ENCODE data around the gene PDCD4. TPM values are rescaled to one million over a fixed set of nuclear protein-coding genes. Genes with fewer than 3 reads are reported as not detected.

PDCD4 gene
- total and polyA plus RNA-seq, 2 donors (not counting 3 experiments of a cell fraction or from before 2014, with no cell fraction given) = 14.4 to 47.9 TPM

DNA sequence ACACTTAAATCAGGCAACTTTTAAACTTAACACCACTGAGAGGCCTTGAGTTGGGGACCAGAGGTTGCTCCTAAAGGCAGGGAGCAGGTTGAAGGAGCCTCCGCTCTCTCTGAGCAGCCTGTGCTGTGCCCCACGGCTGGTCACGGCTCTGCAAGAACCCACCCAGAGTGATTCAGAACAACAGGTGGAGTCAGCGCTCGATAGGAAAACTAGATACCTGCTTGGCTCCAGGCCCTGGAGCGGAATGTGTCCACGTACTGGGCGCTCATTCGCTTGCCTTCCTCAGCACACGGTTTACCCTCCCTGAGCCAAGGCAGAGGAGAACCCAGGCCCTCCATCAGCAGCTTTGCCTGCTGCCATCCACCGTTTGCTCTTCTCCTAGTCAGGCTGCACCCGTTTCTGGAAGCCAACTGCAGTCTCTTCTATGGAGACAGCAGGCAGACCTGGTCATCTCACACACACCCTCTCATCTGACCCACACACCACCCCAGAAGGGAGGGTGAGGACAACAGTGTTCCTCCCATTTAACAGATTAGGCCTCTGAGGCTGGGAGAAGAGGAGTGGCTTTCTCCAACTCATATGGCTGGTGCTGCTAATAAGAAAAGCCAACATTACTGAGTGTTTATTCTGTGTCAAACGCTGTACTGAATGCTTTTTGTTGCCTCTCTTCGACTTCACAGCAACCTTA lies 37.6 kb upstream of the PDCD4 start:
- FAIRE-seq = no peak
- CTCF ChIA-PET = interaction anchor here (1.1 to 1.4 kb wide), 2 partner anchors 38 to 60 kb away, joined by 3 read pairs; partner anchors contain the start of gene PDCD4
- no peak overlapping the region for H3K9ac ChIP-seq (replicated peaks; ENCODE audit: extremely low read depth, insufficient read depth, low read length)

More for the DNA sequence above, 37.6 kb upstream of the PDCD4 start:
- intact Hi-C loops (cut with micrococcal nuclease) = no loop called here
- no peak overlapping the region for H2AFZ ChIP-seq (ENCODE audit: low read depth, low read length)
- H3K4me2 ChIP-seq (ENCODE audit: insufficient read depth, low read length) = no peak overlapping the region
- dilution Hi-C loops (cut with MboI; ENCODE audit: extremely low pct_ligation_motif_present, low sequenced_read_pairs) = no loop called here
- H3K36me3 ChIP-seq (ENCODE audit: control insufficient read depth in 2 of 2, extremely low read depth in 1 of 2, insufficient read depth in 2 of 2, low read length in 2 of 2) = no peaks in the 10 kb centered on the region
- no peaks in the 10 kb centered on the region for H3K79me2 ChIP-seq (ENCODE audit: control insufficient read depth, insufficient read depth, low read length)
- no peak overlapping the region for H3K27ac ChIP-seq (ENCODE audit: insufficient read depth, low read depth, low read length)
- POLR2A ChIA-PET = no interaction called here
- no peak overlapping the region for H3K4me3 ChIP-seq (replicated peaks in 1 of 3; ENCODE audit: insufficient read depth in 1 of 3, low read depth in 1 of 3, low read length in 3 of 3)
- TF ChIP-seq GATA2 (IDR thresholded peaks at IDR 0.05; ENCODE audit: insufficient read depth, insufficient read length, low read depth, low read length) = no peak
- no peak for TF ChIP-seq JUN (IDR thresholded peaks at IDR 0.05; ENCODE audit: borderline replicate concordance, insufficient read depth, insufficient read length, low read depth)
- no peak for TF ChIP-seq MYC (IDR thresholded peaks at IDR 0.05; ENCODE audit: low read depth, low read length)
- no peak for TF ChIP-seq FOS (IDR thresholded peaks at IDR 0.05; ENCODE audit: borderline replicate concordance, insufficient read depth, low read length)
- TF ChIP-seq POLR2AphosphoS5 (IDR thresholded peaks at IDR 0.05; ENCODE audit: insufficient read depth, low read depth, low read length) = no peak
- no peak for TF ChIP-seq EZH2 (IDR thresholded peaks at IDR 0.05; ENCODE audit: borderline replicate concordance, low read depth, low read length, severe bottlenecking)
- TF ChIP-seq MAX (IDR thresholded peaks at IDR 0.05; ENCODE audit: insufficient read depth, insufficient read length) = no peak
- no peak for TF ChIP-seq POLR2A (IDR thresholded peaks at IDR 0.05; ENCODE audit: low read depth, low read length)
- no peak for TF ChIP-seq CTCF (IDR thresholded peaks at IDR 0.05; ENCODE audit: extremely low read depth in 1 of 2, insufficient read depth in 1 of 2, low read depth in 1 of 2, low read length in 2 of 2)
- no peaks in the 10 kb centered on the region for H3K9me1 ChIP-seq (replicated peaks; ENCODE audit: control insufficient read depth, extremely low read depth, insufficient read depth, low read length)
- no TSS peak for BruUV-seq (replicated peaks)
- H3K27me3 ChIP-seq (ENCODE audit: control insufficient read depth in 2 of 2, insufficient read depth in 2 of 2, low read length in 2 of 2) = no peaks in the 10 kb centered on the region
- H3K9me3 ChIP-seq (replicated peaks; ENCODE audit: control insufficient read depth, insufficient read depth, low read length) = no peaks in the 10 kb centered on the region
- H4K20me1 ChIP-seq (replicated peaks; ENCODE audit: control insufficient read depth, extremely low read depth, insufficient read depth, low read length) = no peaks in the 10 kb centered on the region
- H3K4me1 ChIP-seq (ENCODE audit: control insufficient read depth, extremely low read depth, insufficient read depth, low read length) = no peaks in the 10 kb centered on the region
- no peak for DNase-seq (ENCODE audit: low read depth, low spot score)

All from endothelial cell of umbilical vein (primary cell).